Measurements from ENCODE around the gene RGL1. TPM values are rescaled to one million over a fixed set of nuclear protein-coding genes. Genes with fewer than 3 reads are reported as not detected.

RGL1 gene
- total and polyA plus RNA-seq, 2 experiments from 2014 or later: 17.9 to 30.7 TPM

GRCh38 chr1:183884526-183884925 lies 79.6 kb downstream of the RGL1 start:
- Histone ChIP-seq H4K20me1 (ENCODE audit: insufficient read depth, poor library complexity, severe bottlenecking) (no peaks in the 10 kb centered on the region), H3K4me3 (no peak overlapping the region), H3K4me1 (ENCODE audit: insufficient read depth) (peaks cover 54% of the 10 kb centered on the region), H3K9me3 (ENCODE audit: low read depth) (no peaks in the 10 kb centered on the region), H2AFZ (no peak overlapping the region), H3K36me3 (replicated peaks; ENCODE audit: insufficient read depth, low read depth) (no peaks in the 10 kb centered on the region), H3K79me2 (no peaks in the 10 kb centered on the region), H3K27me3 (no peaks in the 10 kb centered on the region), H3K9me2 (replicated peaks; ENCODE audit: insufficient read depth) (no peaks in the 10 kb centered on the region), H3K4me2 (no peak overlapping the region), H3K27ac (no peak overlapping the region)
- TF ChIP-seq CTCF (IDR thresholded peaks at IDR 0.05; ENCODE audit: poor library complexity) (no peak), EZH2 (IDR thresholded peaks at IDR 0.05; ENCODE audit: borderline replicate concordance) (no peak)
- no peak for DNase-seq (ENCODE audit: low spot score)
- 92% methylated on average over 4 of the region's 4 CpGs for WGBS (ENCODE audit: low lambda C conversion rate, missing lambda C conversion rate)

DNA sequence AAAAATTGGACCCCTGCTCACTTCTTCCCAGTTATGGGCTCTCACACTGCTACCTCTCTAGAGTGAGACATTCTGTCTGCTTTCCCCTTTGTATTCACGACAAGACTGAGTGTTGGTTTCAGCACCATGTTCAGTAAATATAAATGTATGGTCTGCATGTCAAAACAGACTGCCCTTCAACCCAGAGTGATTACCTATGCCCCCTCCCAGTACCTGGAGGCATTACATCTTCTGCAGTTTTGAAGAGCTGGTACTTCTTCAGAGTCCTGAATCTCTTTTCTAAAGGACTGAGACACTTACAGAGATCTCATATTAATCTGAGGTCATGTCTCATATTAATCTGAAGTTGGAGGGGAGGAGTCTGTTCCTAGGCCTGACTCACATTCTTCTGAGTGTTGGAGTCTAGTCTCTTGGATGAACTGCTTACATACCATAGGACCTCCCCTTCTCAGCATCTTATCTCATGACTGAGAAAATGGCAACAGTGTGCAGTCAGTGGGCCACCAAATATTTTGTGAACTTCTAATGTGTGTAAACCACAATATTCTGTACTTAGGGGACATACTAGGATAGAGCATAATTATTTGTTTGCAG lies 80.3 kb downstream of the RGL1 start:
- no peak for TF ChIP-seq EZH2phosphoT487 (IDR thresholded peaks at IDR 0.05; ENCODE audit: low read depth, severe bottlenecking, unreplicated experiment)
- no peak for TF ChIP-seq EZH2 (IDR thresholded peaks at IDR 0.05; ENCODE audit: borderline replicate concordance)
- no peak for TF ChIP-seq CTCF (IDR thresholded peaks at IDR 0.05; ENCODE audit: poor library complexity)
- Histone ChIP-seq H3K9me2 (replicated peaks; ENCODE audit: insufficient read depth) (no peaks in the 10 kb centered on the region), H3K27me3 (no peaks in the 10 kb centered on the region), H3K4me1 (ENCODE audit: insufficient read depth) (peaks cover 53% of the 10 kb centered on the region), H4K20me1 (ENCODE audit: insufficient read depth, poor library complexity, severe bottlenecking) (no peaks in the 10 kb centered on the region), H3K79me2 (no peaks in the 10 kb centered on the region), H3K4me2 (no peak overlapping the region), H2AFZ (no peak overlapping the region), H3K27ac (no peak overlapping the region), H3K4me3 (no peak overlapping the region), H3K9me3 (ENCODE audit: low read depth) (no peaks in the 10 kb centered on the region), H3K36me3 (replicated peaks; ENCODE audit: insufficient read depth, low read depth) (no peaks in the 10 kb centered on the region)
- DNase-seq (ENCODE audit: low spot score): no peak
- 86% methylated on average over 1 of the region's 1 CpG for WGBS (ENCODE audit: low lambda C conversion rate, missing lambda C conversion rate)

GRCh38 chr1:183886083-183886828 lies 81.3 kb downstream of the RGL1 start:
- H3K9me3 ChIP-seq (ENCODE audit: low read depth): no peaks in the 10 kb centered on the region
- no peak overlapping the region for H3K4me2 ChIP-seq
- no peaks in the 10 kb centered on the region for H3K79me2 ChIP-seq
- no peaks in the 10 kb centered on the region for H4K20me1 ChIP-seq (ENCODE audit: insufficient read depth, poor library complexity, severe bottlenecking)
- H3K4me1 ChIP-seq (ENCODE audit: insufficient read depth): peaks cover 43% of the 10 kb centered on the region
- H3K27ac ChIP-seq: no peak overlapping the region
- no peaks in the 10 kb centered on the region for H3K27me3 ChIP-seq
- H2AFZ ChIP-seq: no peak overlapping the region
- TF ChIP-seq EZH2 (IDR thresholded peaks at IDR 0.05; ENCODE audit: borderline replicate concordance) (no peak), EZH2phosphoT487 (IDR thresholded peaks at IDR 0.05; ENCODE audit: low read depth, severe bottlenecking, unreplicated experiment) (no peak), CTCF (IDR thresholded peaks at IDR 0.05; ENCODE audit: poor library complexity) (no peak)
- WGBS (ENCODE audit: low lambda C conversion rate, missing lambda C conversion rate): 96% methylated on average over 3 of the region's 3 CpGs
- DNase-seq (ENCODE audit: low spot score): no peak
- no peaks in the 10 kb centered on the region for H3K9me2 ChIP-seq (replicated peaks; ENCODE audit: insufficient read depth)
- H3K36me3 ChIP-seq (replicated peaks; ENCODE audit: insufficient read depth, low read depth): no peaks in the 10 kb centered on the region
- no peak overlapping the region for H3K4me3 ChIP-seq
